Neural progenitor cell (in vitro differentiated cells): Measurements from ENCODE around the gene GREB1L. TPM values are rescaled to one million over a fixed set of nuclear protein-coding genes. Genes with fewer than 3 reads are reported as not detected.

Source experiments
- DNase-seq: peaks from one replicate; pipeline ENCODE4 v3.0.0-alpha.2; 2016; ENCODE audit warnings: low spot score
- H2AFZ ChIP-seq: fragments of 200-600 bp; sonication (generic); replicated peaks from 2 replicates; pipeline ENCODE4 v1.6.1; 2016; ENCODE audit warnings: antibody characterized with exemption
- H3F3A ChIP-seq: fragments of 200-600 bp; sonication (generic); 2 replicates; pipeline ENCODE4 v1.6.1; 2016; ENCODE audit warnings: antibody characterized with exemption, low read depth
- H3K27ac ChIP-seq: fragments of 200-600 bp; sonication (generic); 2 replicates; pipeline ENCODE4 v1.5.1; 2016; ENCODE audit warnings: mild to moderate bottlenecking
- H3K27me3 ChIP-seq: fragments of 200-600 bp; sonication (generic); 2 replicates; pipeline ENCODE4 v1.6.1; 2016; ENCODE audit warnings: mild to moderate bottlenecking, moderate library complexity
- H3K36me3 ChIP-seq: fragments of 200-600 bp; sonication (generic); 2 replicates; pipeline ENCODE4 v1.5.1; 2016
- H3K4me1 ChIP-seq: fragments of 200-600 bp; sonication (generic); 2 replicates; pipeline ENCODE4 v1.6.1; 2016; ENCODE audit warnings: mixed run types
- H3K4me2 ChIP-seq: fragments of 200-600 bp; sonication (generic); 2 replicates; pipeline ENCODE4 v1.6.1; 2016
- H3K4me3 ChIP-seq: fragments of 200-600 bp; sonication (generic); 2 replicates; pipeline ENCODE4 v1.5.1; 2016
- H3K79me2 ChIP-seq: fragments of 200-600 bp; sonication (generic); 2 replicates; pipeline ENCODE4 v1.6.1; 2016; ENCODE audit warnings: low read depth
- H3K9ac ChIP-seq: fragments of 200-600 bp; sonication (generic); 2 replicates; pipeline ENCODE4 v1.6.1; 2016
- H3K9me3 ChIP-seq: fragments of 200-600 bp; sonication (generic); 2 replicates; pipeline ENCODE4 v1.5.1; 2016; ENCODE audit warnings: low read depth
- H4K20me1 ChIP-seq: fragments of 200-600 bp; sonication (generic); 2 replicates; pipeline ENCODE4 v1.6.1; 2016; ENCODE audit warnings: low read depth
- H3K27ac Mint-ChIP-seq: 3 replicates; pipeline ENCODE4 v1.8.0; 2021; ENCODE audit warnings: mixed read lengths
- H3K27me3 Mint-ChIP-seq: 2 replicates; pipeline ENCODE4 v1.8.0; 2022; ENCODE audit warnings: low read depth, mild to moderate bottlenecking, inconsistent platforms, moderate library complexity, mixed read lengths; ENCODE audit not compliant: insufficient read depth
- H3K36me3 Mint-ChIP-seq: 3 replicates; pipeline ENCODE4 v1.8.0; 2021; ENCODE audit warnings: mixed read lengths
- H3K4me1 Mint-ChIP-seq: 3 replicates; pipeline ENCODE4 v1.8.0; 2021; ENCODE audit warnings: mixed read lengths
- H3K4me3 Mint-ChIP-seq: 3 replicates; pipeline ENCODE4 v1.8.0; 2021; ENCODE audit warnings: mild to moderate bottlenecking, moderate library complexity, mixed read lengths
- H3K9me3 Mint-ChIP-seq: 3 replicates; pipeline ENCODE4 v1.8.0; 2020; ENCODE audit warnings: mixed read lengths
- EZH2 ChIP-seq: fragments of 200-600 bp; sonication (generic); IDR thresholded peaks from 2 replicates; pipeline ENCODE4 v1.6.1; 2017; ENCODE audit warnings: antibody characterized with exemption, mild to moderate bottlenecking, moderate library complexity
- EZH2phosphoT487 ChIP-seq: fragments of 200-600 bp; sonication (generic); IDR thresholded peaks from 2 replicates; pipeline ENCODE4 v1.6.1; 2017; ENCODE audit warnings: antibody characterized with exemption
- total RNA-seq: library from RNA; depleted of rRNA; stranded (reverse); fragments of >200 nt; gene quantifications from 2 replicates; pipeline ENCODE4 v1.2.3, GENCODE V29; 2015; ENCODE audit warnings: low replicate concordance
- TF ChIP-seq, protein P1 (sequence below): fragments of 200-600 bp; sonication (generic); IDR thresholded peaks from 2 replicates; pipeline ENCODE4 v1.5.1; 2017; ENCODE audit warnings: antibody characterized with exemption, mild to moderate bottlenecking

Gene GREB1L
- total RNA-seq, 1 donor from 2014 or later, result 278 TPM

DNA sequence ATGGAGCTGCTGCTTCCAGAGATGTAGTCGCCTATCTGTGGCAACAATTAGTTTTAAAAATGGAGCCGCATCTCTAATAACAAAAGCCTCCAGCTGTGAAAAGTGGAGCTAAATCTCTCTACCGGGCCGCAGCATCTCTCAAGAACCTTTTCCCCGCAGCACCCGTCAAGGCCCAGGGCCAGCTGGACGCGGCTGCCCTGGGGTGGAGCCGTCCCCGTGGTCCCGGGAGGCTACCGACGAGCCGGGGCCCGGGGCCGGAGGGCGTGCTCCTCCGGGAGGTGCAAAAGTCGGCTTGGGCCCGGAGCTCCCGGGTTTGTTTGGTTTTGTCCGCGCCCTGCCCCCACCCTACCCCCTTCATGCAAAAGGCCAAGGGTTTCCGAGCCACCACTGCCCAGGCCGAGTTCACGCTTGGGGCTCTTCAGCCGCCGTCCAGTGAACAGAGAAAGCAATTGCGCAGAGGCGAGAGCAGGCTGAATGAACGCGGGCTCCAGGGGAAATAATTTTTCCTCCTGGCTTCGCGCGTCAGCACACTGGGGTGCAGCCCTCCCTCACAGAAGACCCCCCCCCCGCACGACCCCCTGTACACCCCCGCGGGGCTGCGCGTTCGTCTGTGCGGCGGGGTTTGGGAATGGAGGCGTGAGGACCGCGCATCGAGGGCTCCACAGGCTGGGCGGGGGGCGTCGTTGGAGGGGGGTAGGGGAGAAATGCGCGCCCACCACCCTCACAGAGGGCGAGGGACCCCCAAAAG, 557 bp upstream of the GREB1L start:
- DNase-seq, result peak; percentile 78
- peak overlapping the region; percentile 89 for H3K4me2 ChIP-seq
- H3K9ac ChIP-seq, result peak overlapping the region; percentile 51
- H3K27ac ChIP-seq, result peak overlapping the region; percentile 82
- peak overlapping the region; percentile 90 for H3K4me3 Mint-ChIP-seq
- H3K4me3 ChIP-seq, result peak overlapping the region; percentile 98
- peaks cover 34% of the 10 kb centered on the region for H3F3A ChIP-seq
- TF ChIP-seq EZH2phosphoT487 (no peak), EZH2 (no peak)
- TF ChIP-seq, protein P1, sequence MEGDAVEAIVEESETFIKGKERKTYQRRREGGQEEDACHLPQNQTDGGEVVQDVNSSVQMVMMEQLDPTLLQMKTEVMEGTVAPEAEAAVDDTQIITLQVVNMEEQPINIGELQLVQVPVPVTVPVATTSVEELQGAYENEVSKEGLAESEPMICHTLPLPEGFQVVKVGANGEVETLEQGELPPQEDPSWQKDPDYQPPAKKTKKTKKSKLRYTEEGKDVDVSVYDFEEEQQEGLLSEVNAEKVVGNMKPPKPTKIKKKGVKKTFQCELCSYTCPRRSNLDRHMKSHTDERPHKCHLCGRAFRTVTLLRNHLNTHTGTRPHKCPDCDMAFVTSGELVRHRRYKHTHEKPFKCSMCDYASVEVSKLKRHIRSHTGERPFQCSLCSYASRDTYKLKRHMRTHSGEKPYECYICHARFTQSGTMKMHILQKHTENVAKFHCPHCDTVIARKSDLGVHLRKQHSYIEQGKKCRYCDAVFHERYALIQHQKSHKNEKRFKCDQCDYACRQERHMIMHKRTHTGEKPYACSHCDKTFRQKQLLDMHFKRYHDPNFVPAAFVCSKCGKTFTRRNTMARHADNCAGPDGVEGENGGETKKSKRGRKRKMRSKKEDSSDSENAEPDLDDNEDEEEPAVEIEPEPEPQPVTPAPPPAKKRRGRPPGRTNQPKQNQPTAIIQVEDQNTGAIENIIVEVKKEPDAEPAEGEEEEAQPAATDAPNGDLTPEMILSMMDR, result no peak
- peaks cover 27% of the 10 kb centered on the region for H3K4me1 Mint-ChIP-seq
- no peaks in the 10 kb centered on the region for H3K27me3 ChIP-seq
- peaks cover 9% of the 10 kb centered on the region for H3K36me3 ChIP-seq
- H3K79me2 ChIP-seq, result peaks cover 81% of the 10 kb centered on the region
- H3K27ac Mint-ChIP-seq, result peak overlapping the region; percentile 72
- H3K9me3 ChIP-seq, result no peaks in the 10 kb centered on the region
- peaks cover 12% of the 10 kb centered on the region for H3K9me3 Mint-ChIP-seq
- peaks cover 41% of the 10 kb centered on the region for H3K4me1 ChIP-seq
- peaks cover 12% of the 10 kb centered on the region for H3K27me3 Mint-ChIP-seq
- peaks cover 11% of the 10 kb centered on the region for H3K36me3 Mint-ChIP-seq
- peaks cover 37% of the 10 kb centered on the region for H4K20me1 ChIP-seq
- H2AFZ ChIP-seq, result peak overlapping the region; percentile 63

DNA sequence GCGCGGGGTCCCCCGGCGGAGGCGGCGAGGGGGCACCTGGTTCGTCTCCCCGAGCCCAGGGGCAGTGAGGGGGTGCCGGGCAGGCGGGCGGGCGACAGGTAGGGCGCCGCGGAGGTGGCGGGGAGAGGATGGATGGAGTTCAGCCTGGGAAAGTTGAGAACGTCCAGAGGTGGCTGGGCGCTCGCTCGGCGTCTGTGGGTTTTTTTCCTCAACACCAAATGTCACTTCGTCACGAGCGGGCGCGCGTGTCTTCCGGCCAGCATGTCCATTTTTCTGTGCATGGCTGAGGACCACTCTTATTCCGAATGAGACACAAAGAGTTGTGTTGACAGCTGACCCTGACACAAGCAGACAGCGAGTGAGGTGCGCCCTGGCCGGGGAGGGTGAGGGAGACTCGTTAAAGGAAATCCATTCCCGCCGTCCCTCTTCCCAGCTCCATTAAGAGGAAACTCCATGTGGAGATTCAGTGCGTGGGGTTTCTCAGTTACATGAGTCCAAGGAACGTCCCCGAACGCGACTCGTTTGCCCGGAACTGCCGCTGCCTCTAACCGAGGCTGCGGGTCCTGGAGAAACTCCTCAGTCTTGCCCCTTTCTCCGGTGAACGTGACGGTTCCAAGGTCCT, 859 bp downstream of the GREB1L start:
- Histone ChIP-seq H3K27ac (peak overlapping the region; percentile 82), H3F3A (peaks cover 45% of the 10 kb centered on the region), H2AFZ (no peak overlapping the region), H3K4me3 (peak overlapping the region; percentile 98), H3K4me1 (peaks cover 55% of the 10 kb centered on the region), H3K36me3 (no peaks in the 10 kb centered on the region), H3K27me3 (no peaks in the 10 kb centered on the region), H4K20me1 (peaks cover 51% of the 10 kb centered on the region), H3K4me2 (peak overlapping the region; percentile 89), H3K9ac (peak overlapping the region; percentile 86), H3K9me3 (no peaks in the 10 kb centered on the region), H3K79me2 (peaks cover 95% of the 10 kb centered on the region)
- Mint-ChIP-seq H3K36me3 (peaks cover 20% of the 10 kb centered on the region), H3K4me3 (peak overlapping the region; percentile 97), H3K27ac (peak overlapping the region; percentile 91), H3K27me3 (peaks cover 12% of the 10 kb centered on the region), H3K4me1 (peaks cover 35% of the 10 kb centered on the region), H3K9me3 (peaks cover 15% of the 10 kb centered on the region)
- DNase-seq, result peak; percentile 42
- TF ChIP-seq EZH2phosphoT487 (no peak), EZH2 (no peak)
- TF ChIP-seq, protein P1, result no peak

DNA sequence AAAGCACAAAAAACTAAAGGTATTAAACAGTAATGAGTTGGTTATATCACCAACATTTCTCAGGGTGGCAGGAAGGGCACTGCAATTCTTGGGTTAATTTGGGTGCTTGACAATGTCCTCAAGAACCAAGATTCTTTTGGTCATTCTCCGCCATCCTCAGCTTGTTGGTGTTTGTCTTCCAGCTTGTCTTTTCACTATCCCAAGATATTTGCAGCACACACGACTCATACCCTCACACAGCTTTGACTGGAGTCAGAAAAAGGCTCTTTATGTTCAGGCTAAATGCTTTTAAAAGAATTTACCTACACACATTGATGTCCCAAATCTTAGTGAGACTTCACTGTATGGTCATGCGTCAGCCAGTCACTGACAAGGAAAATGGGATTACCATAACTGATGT, 12.5 kb downstream of the GREB1L start:
- Mint-ChIP-seq H3K36me3 (peaks cover 5% of the 10 kb centered on the region), H3K4me3 (no peak overlapping the region), H3K4me1 (peaks cover 59% of the 10 kb centered on the region), H3K9me3 (no peaks in the 10 kb centered on the region), H3K27ac (no peak overlapping the region), H3K27me3 (peaks cover 8% of the 10 kb centered on the region)
- Histone ChIP-seq H4K20me1 (peaks cover 100% of the 10 kb centered on the region), H3K27me3 (no peaks in the 10 kb centered on the region), H3K9ac (no peak overlapping the region), H3K36me3 (no peaks in the 10 kb centered on the region), H3K4me2 (peak overlapping the region; percentile 20), H3F3A (peaks cover 75% of the 10 kb centered on the region), H3K27ac (peak overlapping the region; percentile 96), H3K79me2 (peaks cover 100% of the 10 kb centered on the region), H3K4me3 (no peak overlapping the region), H3K4me1 (peaks cover 78% of the 10 kb centered on the region), H3K9me3 (no peaks in the 10 kb centered on the region), H2AFZ (no peak overlapping the region)
- TF ChIP-seq EZH2phosphoT487, result no peak
- TF ChIP-seq, protein P1, result no peak
- no peak for TF ChIP-seq EZH2
- DNase-seq, result no peak
